Endodermal cell (in vitro differentiated cells): ENCODE measurements around the gene HOXB1. TPM values are rescaled to one million over a fixed set of nuclear protein-coding genes. Genes with fewer than 3 reads are reported as not detected.

Experiments used
- DNase-seq: peaks from one replicate; pipeline ENCODE4 v3.0.0-alpha.2; 2017
- H3K27ac ChIP-seq: 2 replicates; pipeline ENCODE4 v1.5.1; 2013; ENCODE audit warnings: mild to moderate bottlenecking, low read depth, low read length, moderate library complexity
- H3K27me3 ChIP-seq: 2 replicates; pipeline ENCODE4 v1.6.1; 2013; ENCODE audit warnings: mild to moderate bottlenecking, low read length, moderate library complexity; ENCODE audit not compliant: insufficient read depth, control insufficient read depth, poor library complexity, severe bottlenecking
- H3K36me3 ChIP-seq: 2 replicates; pipeline ENCODE4 v1.7.0; 2013; ENCODE audit warnings: mild to moderate bottlenecking, low read length, moderate library complexity; ENCODE audit not compliant: control insufficient read depth, insufficient read depth
- H3K4me1 ChIP-seq: one replicate; pipeline ENCODE4 v1.7.0; 2013; ENCODE audit warnings: low read length; ENCODE audit not compliant: control insufficient read depth, insufficient read depth
- H3K4me3 ChIP-seq: 2 replicates; pipeline ENCODE4 v1.5.1; 2013; ENCODE audit warnings: mild to moderate bottlenecking, low read length, moderate library complexity
- H3K9ac ChIP-seq: 2 replicates; pipeline ENCODE4 v1.6.1; 2013; ENCODE audit warnings: mild to moderate bottlenecking, low read length, moderate library complexity; ENCODE audit not compliant: poor library complexity, severe bottlenecking; ENCODE audit errors: extremely low read depth
- H3K9me3 ChIP-seq: 2 replicates; pipeline ENCODE4 v1.6.1; 2013; ENCODE audit warnings: mild to moderate bottlenecking, low read length, moderate library complexity; ENCODE audit not compliant: control insufficient read depth
- H3K27ac Mint-ChIP-seq: 2 replicates; pipeline ENCODE4 v1.8.0; 2020; ENCODE audit warnings: mixed read lengths
- H3K27me3 Mint-ChIP-seq: 2 replicates; pipeline ENCODE4 v1.8.0; 2021; ENCODE audit warnings: mild to moderate bottlenecking, mixed read lengths; ENCODE audit not compliant: insufficient read depth
- H3K36me3 Mint-ChIP-seq: 2 replicates; pipeline ENCODE4 v1.8.0; 2020; ENCODE audit warnings: low read depth, mixed read lengths
- H3K4me1 Mint-ChIP-seq: 2 replicates; pipeline ENCODE4 v1.8.0; 2020; ENCODE audit warnings: mixed read lengths
- H3K4me3 Mint-ChIP-seq: 2 replicates; pipeline ENCODE4 v1.8.0; 2020; ENCODE audit warnings: mild to moderate bottlenecking, moderate library complexity, mixed read lengths
- H3K9me3 Mint-ChIP-seq: 2 replicates; pipeline ENCODE4 v1.8.0; 2020; ENCODE audit warnings: mild to moderate bottlenecking, mixed read lengths
- CTCF ChIP-seq: fragments of 200-600 bp; sonication (generic); conservative IDR thresholded peaks from 2 replicates; pipeline ENCODE4 v1.5.0; 2021; ENCODE audit warnings: antibody characterized with exemption, mild to moderate bottlenecking
- WGBS, 2 experiments: methylation state at CpG; one replicate each; pipeline versions ENCODE4 v1.1.5 to v1.1.7; 2013; ENCODE audit warnings: missing lambda C conversion rate in 2 of 2, mixed read lengths in 1 of 2; ENCODE audit not compliant: insufficient coverage in 1 of 2, insufficient read length in 1 of 2; 5-methylcytosine and 5-hydroxymethylcytosine counted together
- total RNA-seq, 2 donors: library from RNA; stranded (reverse); fragmentation: NEBNext Ultra II Directional in 1 of 2; extraction: Animal tissue kit (Norgen Biotek cat#: 25700) in 1 of 2; gene quantifications; 2 replicates in 1 of 2; 3 replicates in 1 of 2; pipeline ENCODE4 v1.2.1, GENCODE V29; 2021

The HOXB1 gene
- total RNA-seq, 2 donors from 2014 or later, result not detected

GRCh38 chr17:48551214-48551555 lies 20.4 kb upstream of the HOXB1 start:
- no peaks in the 10 kb centered on the region for H3K36me3 Mint-ChIP-seq
- DNase-seq, result no peak
- H3K4me3 ChIP-seq, result no peak overlapping the region
- peak overlapping the region; percentile 70 for H3K27ac ChIP-seq
- H3K4me1 Mint-ChIP-seq, result peaks cover 22% of the 10 kb centered on the region
- peaks cover 18% of the 10 kb centered on the region for H3K4me1 ChIP-seq
- H3K36me3 ChIP-seq, result no peaks in the 10 kb centered on the region
- H3K27ac Mint-ChIP-seq, result no peak overlapping the region
- no peak overlapping the region for H3K4me3 Mint-ChIP-seq
- TF ChIP-seq CTCF, result no peak
- H3K9ac ChIP-seq, result no peak overlapping the region
- WGBS, 2 experiments, result 10 to 12% methylated on average over 10 to 19 of the region's 19 CpGs
- H3K27me3 Mint-ChIP-seq, result peaks cover 99% of the 10 kb centered on the region
- H3K9me3 Mint-ChIP-seq, result no peaks in the 10 kb centered on the region
- H3K9me3 ChIP-seq, result no peaks in the 10 kb centered on the region
- peaks cover 99% of the 10 kb centered on the region for H3K27me3 ChIP-seq

- no peak overlapping the region for H3K27ac Mint-ChIP-seq
Measured at GRCh38 chr17:48550502-48551213, 19.8 kb upstream of the HOXB1 start.

GRCh38 chr17:48549914-48550501 lies 19.2 kb upstream of the HOXB1 start:
- H3K4me3 Mint-ChIP-seq, result no peak overlapping the region
- H3K27me3 Mint-ChIP-seq, result peaks cover 100% of the 10 kb centered on the region
- WGBS, 2 experiments, result 25 to 77% methylated on average over 2 to 16 of the region's 18 CpGs
- no peak overlapping the region for H3K27ac Mint-ChIP-seq
- Histone ChIP-seq H3K36me3 (no peaks in the 10 kb centered on the region), H3K9ac (no peak overlapping the region), H3K4me1 (peaks cover 18% of the 10 kb centered on the region), H3K9me3 (no peaks in the 10 kb centered on the region), H3K4me3 (peak overlapping the region; percentile 54), H3K27ac (peak overlapping the region; percentile 65), H3K27me3 (peaks cover 99% of the 10 kb centered on the region)
- no peak for DNase-seq
- H3K4me1 Mint-ChIP-seq, result peaks cover 21% of the 10 kb centered on the region
- H3K36me3 Mint-ChIP-seq, result no peaks in the 10 kb centered on the region
- no peaks in the 10 kb centered on the region for H3K9me3 Mint-ChIP-seq
- TF ChIP-seq CTCF, result no peak

More at GRCh38 chr17:48550502-48551213, 19.8 kb upstream of the HOXB1 start:
- peak; percentile 68 for TF ChIP-seq CTCF
- peaks cover 99% of the 10 kb centered on the region for H3K27me3 Mint-ChIP-seq
- H3K9me3 Mint-ChIP-seq, result no peaks in the 10 kb centered on the region
- H3K36me3 Mint-ChIP-seq, result no peaks in the 10 kb centered on the region
- H3K9me3 ChIP-seq, result no peaks in the 10 kb centered on the region
- WGBS, 2 experiments, result 3 to 4% methylated on average over 27 to 67 of the region's 70 CpGs
- H3K4me1 ChIP-seq, result peaks cover 18% of the 10 kb centered on the region
- H3K27me3 ChIP-seq, result peaks cover 99% of the 10 kb centered on the region
- H3K4me1 Mint-ChIP-seq, result peaks cover 24% of the 10 kb centered on the region
- no peak overlapping the region for H3K4me3 Mint-ChIP-seq
- no peak overlapping the region for H3K9ac ChIP-seq
- no peaks in the 10 kb centered on the region for H3K36me3 ChIP-seq
- H3K4me3 ChIP-seq, result peak overlapping the region; percentile 54
- peak overlapping the region; percentile 70 for H3K27ac ChIP-seq
- DNase-seq, result peak; percentile 86
